ENCODE results near the gene SOX5.

- TF ChIP-seq MEF2A (IDR thresholded peaks at IDR 0.05; ENCODE audit: borderline replicate concordance, low read depth) (no peak), FOXJ3 (CRISPR knock-in tag; IDR thresholded peaks at IDR 0.05) (no peak), CTCF (IDR thresholded peaks at IDR 0.05) (no peak), PBX3 (IDR thresholded peaks at IDR 0.05) (no peak), EP300 (IDR thresholded peaks at IDR 0.05; ENCODE audit: borderline replicate concordance in 1 of 2, low read depth in 1 of 2, low read length in 1 of 2) (no peak), FOSL2 (IDR thresholded peaks at IDR 0.05; ENCODE audit: borderline replicate concordance, low read depth) (no peak), ELF1 (IDR thresholded peaks at IDR 0.05) (no peak), POLR2AphosphoS5 (IDR thresholded peaks at IDR 0.05; ENCODE audit: low read depth, low read length) (no peak), JUND (IDR thresholded peaks at IDR 0.05) (no peak)
Measured at GRCh38 chr12:23843958-23844357, 105.5 kb downstream of the SOX5 start.

Measured in SK-N-SH (cell line).